ENCODE measurements around the gene STAB1.

The STAB1 gene

DNA sequence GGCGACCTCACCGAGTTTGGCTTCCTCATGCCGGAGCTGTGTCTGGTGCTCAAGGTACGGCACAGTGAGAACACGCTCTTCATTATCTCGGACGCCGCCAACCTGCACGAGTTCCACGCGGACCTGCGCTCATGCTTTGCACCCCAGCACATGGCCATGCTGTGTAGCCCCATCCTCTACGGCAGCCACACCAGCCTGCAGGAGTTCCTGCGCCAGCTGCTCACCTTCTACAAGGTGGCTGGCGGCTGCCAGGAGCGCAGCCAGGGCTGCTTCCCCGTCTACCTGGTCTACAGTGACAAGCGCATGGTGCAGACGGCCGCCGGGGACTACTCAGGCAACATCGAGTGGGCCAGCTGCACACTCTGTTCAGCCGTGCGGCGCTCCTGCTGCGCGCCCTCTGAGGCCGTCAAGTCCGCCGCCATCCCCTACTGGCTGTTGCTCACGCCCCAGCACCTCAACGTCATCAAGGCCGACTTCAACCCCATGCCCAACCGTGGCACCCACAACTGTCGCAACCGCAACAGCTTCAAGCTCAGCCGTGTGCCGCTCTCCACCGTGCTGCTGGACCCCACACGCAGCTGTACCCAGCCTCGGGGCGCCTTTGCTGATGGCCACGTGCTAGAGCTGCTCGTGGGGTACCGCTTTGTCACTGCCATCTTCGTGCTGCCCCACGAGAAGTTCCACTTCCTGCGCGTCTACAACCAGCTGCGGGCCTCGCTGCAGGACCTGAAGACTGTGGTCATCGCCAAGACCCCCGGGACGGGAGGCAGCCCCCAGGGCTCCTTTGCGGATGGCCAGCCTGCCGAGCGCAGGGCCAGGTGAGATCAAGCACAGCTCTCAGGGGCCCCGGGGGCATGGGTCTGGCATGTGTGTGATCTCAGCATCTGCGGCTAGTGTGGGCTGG lies 7.1 kb upstream of the STAB1 start:
- no peak for DNase-seq

DNA sequence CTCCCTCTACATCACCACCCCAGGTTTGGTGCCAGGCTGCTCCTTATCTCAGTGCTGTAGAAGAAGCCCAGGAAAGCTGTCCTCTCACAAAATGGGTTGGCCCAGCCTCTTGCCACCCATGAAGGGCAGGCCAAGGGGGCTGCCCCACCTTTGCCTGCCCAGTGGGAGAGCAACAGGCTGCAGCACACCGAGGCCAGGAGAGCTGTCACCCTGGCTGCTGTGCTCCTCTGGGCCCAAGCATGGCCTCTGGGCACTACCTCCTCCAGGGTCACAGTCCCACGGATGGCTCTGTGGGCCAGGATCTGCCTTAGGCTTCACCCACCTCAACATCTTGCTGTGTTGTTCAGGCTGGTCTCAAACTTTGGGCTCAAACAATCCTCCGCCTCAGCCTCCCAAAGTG lies 6.4 kb upstream of the STAB1 start:
- DNase-seq, result no peak

DNA sequence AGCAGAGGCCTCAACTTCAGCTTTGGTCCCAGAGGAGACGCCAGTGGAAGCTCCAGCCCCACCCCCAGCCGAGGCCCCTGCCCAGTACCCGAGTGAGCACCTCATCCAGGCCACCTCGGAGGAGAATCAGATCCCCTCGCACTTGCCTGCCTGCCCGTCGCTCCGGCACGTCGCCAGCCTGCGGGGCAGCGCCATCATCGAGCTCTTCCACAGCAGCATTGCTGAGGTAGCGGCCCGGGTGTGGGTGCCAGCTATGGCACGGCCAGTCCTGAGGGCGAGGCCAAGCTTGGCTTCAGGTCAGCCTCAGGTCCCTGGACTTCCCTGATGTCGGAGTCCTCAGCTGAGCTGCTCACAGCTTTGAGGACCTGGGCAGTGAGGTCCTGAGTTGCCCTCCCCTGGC lies 5.7 kb upstream of the STAB1 start:
- DNase-seq, result no peak

DNA sequence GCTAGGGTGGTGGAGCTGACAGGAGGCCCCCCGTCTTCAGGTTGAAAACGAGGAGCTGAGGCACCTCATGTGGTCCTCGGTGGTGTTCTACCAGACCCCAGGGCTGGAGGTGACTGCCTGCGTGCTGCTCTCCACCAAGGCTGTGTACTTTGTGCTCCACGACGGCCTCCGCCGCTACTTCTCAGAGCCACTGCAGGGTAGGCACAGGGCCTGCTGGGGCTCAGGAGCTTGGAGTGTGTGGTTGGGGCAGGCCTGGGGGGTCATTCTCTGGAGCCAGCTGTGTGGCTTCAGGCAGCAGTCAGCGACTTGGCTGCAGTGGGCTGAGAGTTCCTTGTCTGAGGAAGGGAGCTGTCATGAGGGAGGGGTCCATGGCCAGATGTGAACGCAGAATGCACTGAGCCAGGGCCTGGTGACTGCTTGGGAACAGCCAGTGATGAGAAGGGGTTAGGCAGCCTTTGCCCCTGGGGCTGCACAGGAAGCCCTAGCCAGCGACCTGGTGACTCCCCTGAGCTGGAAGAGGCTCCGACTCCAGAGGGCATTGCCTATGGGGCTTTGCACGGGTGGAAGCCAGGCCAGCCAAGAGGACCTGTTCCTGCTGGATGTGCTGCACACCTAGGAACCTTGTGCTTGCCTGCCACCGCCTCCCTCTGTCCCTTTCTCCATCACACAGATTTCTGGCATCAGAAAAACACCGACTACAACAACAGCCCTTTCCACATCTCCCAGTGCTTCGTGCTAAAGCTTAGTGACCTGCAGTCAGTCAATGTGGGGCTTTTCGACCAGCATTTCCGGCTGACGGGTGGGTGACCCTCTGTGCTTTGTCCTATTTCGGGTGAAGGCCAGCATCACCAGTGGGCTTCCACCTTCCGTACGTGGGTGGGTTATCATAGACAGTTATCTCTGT lies 4.9 kb upstream of the STAB1 start:
- DNase-seq, result no peak

DNA sequence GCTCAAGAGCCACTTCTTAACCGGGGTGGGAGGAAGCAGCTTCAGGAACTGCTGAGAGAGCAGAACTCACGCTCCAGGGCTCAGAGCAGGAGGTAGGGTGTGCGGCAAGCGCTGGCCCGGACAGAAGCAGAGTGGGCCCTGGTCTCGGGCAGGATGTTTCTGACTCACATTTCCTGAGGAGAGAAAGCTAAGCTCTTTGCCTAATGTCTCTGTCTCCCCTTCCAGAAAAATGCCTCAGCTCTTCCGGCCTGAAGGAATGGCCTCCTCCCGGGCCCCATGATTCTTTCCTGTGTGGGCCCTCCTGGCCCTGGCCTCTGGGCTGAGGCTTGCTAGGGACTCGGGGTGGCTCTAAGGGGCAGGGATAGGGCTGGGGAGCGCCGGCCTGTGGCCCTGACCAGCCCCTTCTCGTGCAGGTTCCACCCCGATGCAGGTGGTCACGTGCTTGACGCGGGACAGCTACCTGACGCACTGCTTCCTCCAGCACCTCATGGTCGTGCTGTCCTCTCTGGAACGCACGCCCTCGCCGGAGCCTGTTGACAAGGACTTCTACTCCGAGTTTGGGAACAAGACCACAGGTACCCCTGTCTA lies 4.1 kb upstream of the STAB1 start:
- DNase-seq, result peak in 1 of 2 donors; percentile 40

DNA sequence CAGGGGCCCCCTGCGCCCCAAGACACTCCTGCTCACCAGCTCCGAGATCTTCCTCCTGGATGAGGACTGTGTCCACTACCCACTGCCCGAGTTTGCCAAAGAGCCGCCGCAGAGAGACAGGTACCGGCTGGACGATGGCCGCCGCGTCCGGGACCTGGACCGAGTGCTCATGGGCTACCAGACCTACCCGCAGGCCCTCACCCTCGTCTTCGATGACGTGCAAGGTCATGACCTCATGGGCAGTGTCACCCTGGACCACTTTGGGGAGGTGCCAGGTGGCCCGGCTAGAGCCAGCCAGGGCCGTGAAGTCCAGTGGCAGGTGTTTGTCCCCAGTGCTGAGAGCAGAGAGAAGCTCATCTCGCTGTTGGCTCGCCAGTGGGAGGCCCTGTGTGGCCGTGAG lies 3.1 kb upstream of the STAB1 start:
- DNase-seq, result no peak

DNA sequence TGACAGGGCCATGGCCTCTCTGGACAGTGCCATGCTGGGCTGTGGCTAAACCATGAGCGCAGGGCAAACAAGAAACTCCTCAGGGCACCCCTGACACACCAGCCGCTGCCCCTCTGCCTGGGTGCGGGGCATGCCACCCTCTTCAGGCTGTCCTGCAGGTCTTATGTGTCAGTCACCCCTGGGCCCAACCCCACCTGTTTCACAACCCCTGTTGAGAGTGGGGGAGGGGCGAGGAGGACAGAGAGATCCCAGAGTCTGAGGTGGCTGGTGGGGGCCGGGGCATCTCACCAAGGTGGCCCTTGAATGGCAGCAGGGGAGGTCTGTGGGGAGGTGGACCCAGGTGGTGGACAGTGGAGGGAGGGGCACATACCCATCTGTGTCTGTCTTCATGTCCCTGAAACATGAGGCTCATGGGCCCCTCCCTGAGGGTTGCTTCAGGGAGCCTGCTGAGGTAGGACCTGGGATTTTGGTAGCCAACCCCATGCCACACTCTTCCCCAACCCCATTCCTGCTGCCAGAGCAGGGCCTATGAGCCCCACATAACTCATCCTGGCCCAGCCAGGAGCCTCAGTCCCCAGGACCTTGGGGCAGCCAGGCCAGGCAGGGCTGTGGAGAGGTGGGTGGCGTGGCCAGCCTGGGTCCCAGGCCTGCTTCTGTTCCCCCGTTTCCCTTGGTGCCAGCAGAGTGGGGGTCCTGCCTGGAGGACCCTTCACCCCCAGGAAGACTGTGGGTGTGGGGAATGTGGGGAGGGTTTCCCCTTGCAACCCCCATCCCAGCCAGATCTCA lies 1.7 kb upstream of the STAB1 start:
- DNase-seq, result no peak

DNA sequence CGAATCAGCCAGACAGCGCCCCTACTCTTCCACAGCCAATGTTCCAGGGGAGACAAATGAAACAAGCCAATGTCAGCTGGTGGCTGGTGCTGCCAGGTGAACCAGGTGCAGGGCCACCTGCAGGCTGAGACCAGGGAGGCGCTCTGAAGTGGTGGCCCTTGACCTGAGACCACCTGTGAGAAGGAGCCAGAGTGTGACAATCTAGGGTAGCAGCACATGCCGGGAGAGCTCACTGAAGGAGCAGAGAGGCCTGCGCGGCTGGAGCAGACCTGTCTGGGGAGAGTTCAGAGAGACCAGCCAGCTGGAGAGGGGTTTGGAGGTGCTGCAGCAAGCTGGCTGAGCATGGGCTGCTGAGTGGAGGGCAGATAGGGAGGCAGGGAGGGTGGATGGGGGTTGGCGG lies 693 bp upstream of the STAB1 start:
- DNase-seq, result no peak

DNA sequence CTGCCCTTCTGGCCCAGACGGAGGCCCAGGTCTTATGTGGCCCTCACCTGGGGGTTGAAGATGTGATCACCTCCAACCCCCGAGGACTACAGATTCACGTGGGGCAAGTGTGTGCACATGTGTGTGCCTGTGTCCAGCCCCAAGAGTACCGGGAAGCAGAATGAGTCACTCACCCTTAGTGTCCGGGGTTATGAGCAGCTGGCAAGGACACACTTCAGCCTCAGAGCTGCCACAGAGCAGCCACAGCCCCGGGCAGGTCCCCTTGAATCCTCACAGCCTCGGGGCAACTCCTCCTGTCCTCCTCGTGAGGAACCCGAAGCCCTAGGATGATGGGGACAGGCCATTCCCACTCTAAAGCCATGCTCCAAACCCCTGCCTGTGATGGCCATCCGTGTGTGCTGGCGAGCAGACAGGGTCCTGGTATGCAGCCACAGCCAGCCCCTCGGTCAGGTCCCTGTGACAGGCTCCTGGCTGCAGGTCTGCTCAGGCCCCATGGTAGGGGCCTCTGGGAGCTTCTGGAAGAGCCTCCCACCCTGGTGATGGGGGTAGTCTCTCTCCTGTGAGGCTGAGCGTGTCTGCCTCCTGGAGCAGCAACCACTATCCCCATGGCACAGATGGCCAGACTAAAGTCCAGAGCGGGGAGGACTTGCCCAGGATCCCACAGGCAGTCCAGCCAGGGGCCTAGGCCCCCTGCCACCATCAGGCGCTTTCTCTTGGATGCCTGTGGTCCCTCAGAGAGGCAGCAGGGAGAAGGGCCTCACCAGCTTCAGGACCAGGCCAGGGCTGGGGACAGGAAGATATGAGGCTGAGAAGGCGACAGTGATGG lies 852 bp downstream of the STAB1 start:
- DNase-seq, result peak; percentile 29 to 36

DNA sequence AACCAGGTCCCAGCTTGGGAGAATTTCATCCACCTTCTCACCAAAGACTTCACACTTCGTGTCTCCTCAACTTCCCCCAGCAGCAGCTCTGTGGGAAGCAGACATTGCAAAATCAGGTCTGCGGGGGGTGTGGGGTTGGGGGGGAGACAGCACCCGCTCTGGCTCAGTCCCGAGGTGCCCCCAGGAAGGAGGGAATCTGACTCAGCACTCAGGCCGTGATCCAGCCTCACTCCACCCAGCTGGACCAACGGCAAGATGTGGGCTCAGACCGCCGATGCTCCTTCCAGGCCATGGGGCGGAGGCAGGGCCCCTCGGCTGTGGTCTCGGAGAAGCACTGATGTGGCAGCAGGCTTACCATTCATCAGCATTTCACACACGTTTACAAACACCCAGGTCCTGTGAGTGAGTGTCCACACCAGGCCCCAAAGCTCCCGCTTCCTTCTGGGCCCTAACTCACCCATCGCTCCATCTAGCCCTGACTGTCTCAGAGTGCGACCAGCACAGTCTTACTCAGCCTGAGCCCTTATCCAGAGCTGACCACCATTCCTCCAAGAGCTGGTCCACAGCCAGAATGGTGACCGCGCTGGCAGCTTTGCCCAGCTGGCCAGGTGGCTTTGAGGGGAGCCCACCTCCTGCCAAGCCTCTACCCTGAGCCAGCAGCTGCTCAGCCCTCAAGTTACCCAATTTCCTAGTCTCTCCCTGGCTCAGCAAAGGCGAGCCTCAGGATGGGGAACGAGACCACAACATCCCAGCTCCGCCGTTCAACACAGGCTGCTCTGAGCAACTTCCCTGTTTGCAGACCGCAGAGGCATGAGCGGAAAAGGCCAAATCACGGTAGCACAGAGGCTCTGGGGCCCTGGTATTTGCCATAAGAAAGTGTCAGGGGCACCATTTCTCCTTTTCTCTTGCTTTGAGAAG lies 3.3 kb downstream of the STAB1 start:
- DNase-seq, result peak; percentile 75 to 83

DNA sequence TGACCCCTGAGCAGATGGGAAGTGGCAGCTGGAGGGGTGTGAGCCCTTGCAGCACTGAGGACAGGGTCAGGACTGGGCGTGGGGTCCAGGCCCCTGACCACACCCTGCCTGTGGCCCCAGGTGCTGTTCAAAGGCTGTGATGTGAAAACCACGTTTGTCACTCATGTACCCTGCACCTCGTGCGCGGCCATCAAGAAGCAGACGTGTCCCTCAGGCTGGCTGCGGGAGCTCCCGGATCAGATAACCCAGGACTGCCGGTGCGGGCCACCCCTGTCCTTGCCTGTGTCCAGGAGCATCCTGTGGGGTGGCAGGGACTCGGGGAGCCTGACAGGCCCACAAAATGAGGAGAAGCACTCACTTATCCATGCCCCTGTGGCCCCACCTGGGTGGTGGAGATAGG lies 5.9 kb downstream of the STAB1 start:
- no peak for DNase-seq

DNA sequence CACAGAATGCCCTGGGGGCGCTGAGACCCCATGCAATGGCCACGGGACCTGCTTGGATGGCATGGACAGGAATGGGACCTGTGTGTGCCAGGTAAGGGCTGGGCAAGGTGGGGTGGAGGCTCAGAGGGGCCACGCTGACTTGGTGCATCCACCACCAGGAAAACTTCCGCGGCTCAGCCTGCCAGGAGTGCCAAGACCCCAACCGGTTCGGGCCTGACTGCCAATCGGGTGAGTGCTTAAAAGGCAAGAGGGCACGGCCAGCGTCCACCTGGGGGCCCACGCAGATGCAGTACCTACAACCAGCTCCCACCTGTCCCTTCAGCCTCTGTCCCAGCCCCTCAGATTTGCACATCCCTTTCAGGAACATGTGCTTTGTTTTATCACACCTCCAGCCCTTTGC lies 6.9 kb downstream of the STAB1 start:
- no peak for DNase-seq

DNA sequence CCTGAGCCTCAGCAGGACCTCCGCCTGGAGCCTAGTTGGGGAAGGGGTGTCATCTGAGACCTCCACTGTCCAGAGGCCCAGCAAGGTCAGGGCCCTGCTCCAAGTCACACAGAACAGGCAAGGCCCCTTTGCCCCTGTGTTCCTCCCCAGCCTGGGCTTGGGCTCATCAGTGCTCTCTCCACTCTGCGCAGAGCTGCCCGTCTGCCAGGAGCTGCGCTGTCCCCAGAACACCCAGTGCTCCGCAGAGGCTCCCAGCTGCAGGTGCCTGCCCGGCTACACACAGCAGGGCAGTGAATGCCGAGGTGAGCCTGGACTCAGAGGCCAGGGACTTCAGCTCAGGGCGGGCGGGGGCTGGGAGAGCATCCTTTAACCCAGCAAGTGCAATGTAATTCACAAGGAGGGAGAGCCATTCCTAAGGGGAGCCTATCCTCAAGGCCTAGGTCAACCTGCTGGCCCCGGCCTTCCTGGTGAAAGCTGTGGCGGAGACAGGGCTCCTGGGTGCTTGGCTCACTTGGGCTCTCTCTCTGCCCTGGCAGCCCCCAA lies 7.7 kb downstream of the STAB1 start:
- DNase-seq, result no peak

DNA sequence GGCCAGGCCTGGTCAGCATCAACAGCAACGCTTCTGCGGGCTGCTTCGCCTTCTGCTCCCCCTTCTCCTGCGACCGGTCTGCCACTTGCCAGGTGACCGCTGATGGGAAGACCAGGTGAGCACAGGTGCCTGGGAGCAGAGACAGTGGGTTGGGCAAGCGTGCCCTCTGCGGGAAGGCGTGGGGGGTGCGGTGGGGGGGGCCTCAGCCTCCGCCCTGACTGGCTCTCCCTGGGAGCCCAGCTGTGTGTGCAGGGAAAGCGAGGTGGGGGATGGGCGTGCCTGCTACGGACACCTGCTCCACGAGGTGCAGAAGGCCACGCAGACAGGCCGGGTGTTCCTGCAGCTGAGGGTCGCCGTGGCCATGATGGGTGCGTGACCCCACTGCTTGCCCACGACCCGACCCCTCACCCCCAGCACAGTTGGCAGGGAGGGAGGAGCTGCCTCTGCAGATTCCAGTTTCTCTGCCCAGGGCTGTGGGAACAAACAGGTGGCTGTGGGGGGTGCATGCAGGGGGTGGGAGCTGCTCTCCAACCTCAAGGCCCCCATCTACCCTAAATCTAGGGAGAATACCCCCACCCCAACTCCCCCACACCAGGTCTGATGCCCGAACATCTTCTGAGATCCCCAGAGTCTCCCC lies 8.8 kb downstream of the STAB1 start:
- no peak for DNase-seq

DNA sequence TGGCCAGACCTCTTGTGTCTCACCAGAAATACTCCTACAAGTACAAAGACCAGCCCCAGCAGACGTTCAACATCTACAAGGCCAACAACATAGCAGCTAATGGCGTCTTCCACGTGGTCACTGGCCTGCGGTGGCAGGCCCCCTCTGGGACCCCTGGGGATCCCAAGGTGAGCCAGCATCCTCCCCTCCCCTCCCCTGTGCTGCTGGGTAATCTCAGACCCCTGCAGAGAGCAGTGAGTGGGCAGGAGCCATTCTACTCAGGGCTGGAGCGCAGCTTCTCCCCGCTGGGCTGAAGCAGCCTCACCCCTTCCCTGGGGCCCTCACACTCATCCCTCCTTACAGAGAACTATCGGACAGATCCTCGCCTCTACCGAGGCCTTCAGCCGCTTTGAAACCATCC lies 9.8 kb downstream of the STAB1 start:
- no peak for DNase-seq

DNA sequence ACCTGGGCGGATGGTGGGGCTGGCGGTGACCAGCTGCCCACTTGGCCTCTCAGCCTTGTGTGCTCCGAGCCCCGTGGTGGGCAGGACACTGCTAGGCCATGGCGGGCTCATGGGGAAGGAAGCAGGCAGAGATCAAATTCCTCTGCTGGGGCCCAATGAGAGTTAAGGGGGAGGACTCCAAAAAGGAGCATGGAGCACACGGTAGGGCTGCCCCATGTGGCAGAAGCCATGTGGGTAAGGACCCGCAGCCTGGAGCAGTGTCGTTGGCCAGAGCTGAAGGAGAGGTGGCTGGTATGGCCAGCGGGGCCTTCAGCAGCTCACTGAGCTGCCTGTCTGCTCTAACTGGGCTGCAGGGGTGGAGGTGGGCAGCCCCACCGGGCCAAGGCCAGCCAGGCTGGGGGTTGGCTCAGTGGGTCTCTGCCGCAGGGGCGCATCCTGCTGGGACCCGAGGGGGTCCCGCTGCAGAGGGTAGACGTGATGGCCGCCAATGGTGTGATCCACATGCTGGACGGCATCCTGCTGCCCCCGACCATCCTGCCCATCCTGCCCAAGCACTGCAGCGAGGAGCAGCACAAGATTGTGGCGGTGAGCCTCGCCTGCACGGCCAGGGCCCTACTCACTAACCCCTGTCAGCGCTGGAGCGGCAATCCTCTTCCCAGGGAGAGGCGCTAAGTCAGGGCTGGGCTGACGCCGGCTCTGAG lies 11.3 kb downstream of the STAB1 start:
- no peak for DNase-seq

DNA sequence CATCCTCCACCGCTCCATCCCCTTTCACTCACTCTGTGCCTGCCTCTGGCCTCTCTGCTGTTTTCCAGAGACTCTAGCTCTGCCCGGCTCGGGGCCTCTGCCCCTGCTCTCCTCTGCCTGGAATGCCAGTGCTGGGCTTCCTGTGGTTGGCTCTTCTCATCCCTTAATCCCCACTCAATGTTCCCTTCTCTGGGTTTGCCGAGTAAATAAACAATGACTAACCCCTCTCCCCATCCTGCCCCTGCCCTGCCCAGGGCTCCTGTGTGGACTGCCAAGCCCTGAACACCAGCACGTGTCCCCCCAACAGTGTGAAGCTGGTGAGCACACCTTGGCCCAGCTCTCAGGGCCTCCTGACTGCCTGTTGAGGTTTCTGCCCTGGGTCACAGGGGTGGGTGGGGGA lies 12.2 kb downstream of the STAB1 start:
- no peak for DNase-seq

DNA sequence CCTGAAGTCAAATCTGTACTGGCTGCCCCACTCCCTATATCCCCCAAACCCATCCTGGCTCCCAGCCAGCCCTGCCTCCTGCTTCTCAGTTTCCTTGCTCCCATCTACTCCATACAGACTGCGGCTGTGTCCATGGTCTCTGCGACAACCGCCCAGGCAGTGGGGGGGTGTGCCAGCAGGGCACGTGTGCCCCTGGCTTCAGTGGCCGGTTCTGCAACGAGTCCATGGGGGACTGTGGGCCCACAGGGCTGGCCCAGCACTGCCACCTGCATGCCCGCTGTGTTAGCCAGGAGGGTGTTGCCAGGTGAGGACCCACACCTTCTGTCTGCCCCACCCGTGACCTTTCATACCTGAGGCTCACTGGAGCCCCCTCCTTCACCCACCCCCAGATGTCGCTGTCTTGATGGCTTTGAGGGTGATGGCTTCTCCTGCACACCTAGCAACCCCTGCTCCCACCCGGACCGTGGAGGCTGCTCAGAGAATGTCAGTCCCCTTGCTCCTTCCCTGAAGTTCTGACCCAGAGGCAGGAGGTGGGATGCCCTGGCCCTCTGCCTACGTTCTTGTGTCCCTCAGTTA lies 14.7 kb downstream of the STAB1 start:
- no peak for DNase-seq

DNA sequence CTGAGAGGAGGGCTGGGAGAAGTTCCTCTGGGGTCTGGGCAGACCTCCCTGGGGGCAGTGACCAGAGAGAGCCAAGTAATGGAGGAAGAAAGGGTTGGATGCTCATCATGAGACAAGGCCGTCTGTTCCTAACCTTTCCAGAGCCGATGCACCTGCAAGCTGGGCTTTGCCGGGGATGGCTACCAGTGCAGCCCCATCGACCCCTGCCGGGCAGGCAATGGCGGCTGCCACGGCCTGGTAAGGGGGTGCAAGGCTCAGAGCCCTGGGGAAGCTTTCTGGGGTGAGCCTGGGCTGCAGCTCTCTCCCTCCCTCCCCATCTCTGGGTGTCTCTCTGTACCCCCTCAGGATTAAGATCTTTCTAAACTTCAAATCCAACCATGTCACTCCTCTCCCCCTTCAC lies 16.4 kb downstream of the STAB1 start:
- DNase-seq, result no peak

Data from inflammatory macrophage treated with lipopolysaccharide for 1 hour (primary cell).